ENCODE results near the gene MRPS5.
"Not testable (repeated sequence)": the region's sequence is repeated elsewhere in the genome, so short reads cannot be mapped to it uniquely, and the experiment has no call there.

Gene MRPS5

GRCh38 chr2:95122197-95122551 lies 566 bp upstream of the MRPS5 start:
- DNase-seq (ENCODE audit: insufficient read length) (no peak), FAIRE-seq (no peak)
- TF ChIP-seq POLR2AphosphoS5 (IDR thresholded peaks at IDR 0.05; ENCODE audit: low read depth, low read length) (no peak), TAF1 (IDR thresholded peaks at IDR 0.05; ENCODE audit: borderline replicate concordance, low read depth, low read length) (no peak), POLR2A (IDR thresholded peaks at IDR 0.05; ENCODE audit: low read depth, low read length) (no peak)

GRCh38 chr2:95121093-95121406 lies 558 bp downstream of the MRPS5 start:
- no peak for DNase-seq (ENCODE audit: insufficient read length)
- TF ChIP-seq TAF1 (IDR thresholded peaks at IDR 0.05; ENCODE audit: borderline replicate concordance, low read depth, low read length), result no peak
- TF ChIP-seq POLR2A (IDR thresholded peaks at IDR 0.05; ENCODE audit: low read depth, low read length), result no peak
- FAIRE-seq, result no peak

- DNase-seq (ENCODE audit: insufficient read length) (peak; percentile 38), FAIRE-seq (peak; percentile 92)
- no peak for TF ChIP-seq POLR2AphosphoS5 (IDR thresholded peaks at IDR 0.05; ENCODE audit: low read depth, low read length)
- TF ChIP-seq TAF1 (IDR thresholded peaks at IDR 0.05; ENCODE audit: borderline replicate concordance, low read depth, low read length), result no peak
- TF ChIP-seq POLR2A (IDR thresholded peaks at IDR 0.05; ENCODE audit: low read depth, low read length), result no peak
Observed at GRCh38 chr2:95115418-95115817, 6.2 kb downstream of the MRPS5 start.

GRCh38 chr2:95113464-95113863 lies 8.1 kb downstream of the MRPS5 start:
- FAIRE-seq (no peak), DNase-seq (ENCODE audit: insufficient read length) (no peak)
- TF ChIP-seq TAF1 (IDR thresholded peaks at IDR 0.05; ENCODE audit: borderline replicate concordance, low read depth, low read length) (no peak), POLR2AphosphoS5 (IDR thresholded peaks at IDR 0.05; ENCODE audit: low read depth, low read length) (no peak), POLR2A (IDR thresholded peaks at IDR 0.05; ENCODE audit: low read depth, low read length) (no peak)

- no peak for DNase-seq (ENCODE audit: insufficient read length)
- TF ChIP-seq POLR2A (IDR thresholded peaks at IDR 0.05; ENCODE audit: low read depth, low read length) (no peak), TAF1 (IDR thresholded peaks at IDR 0.05; ENCODE audit: borderline replicate concordance, low read depth, low read length) (no peak), POLR2AphosphoS5 (IDR thresholded peaks at IDR 0.05; ENCODE audit: low read depth, low read length) (no peak)
- no peak for FAIRE-seq
Observed at GRCh38 chr2:95110395-95110794, 11.2 kb downstream of the MRPS5 start.

GRCh38 chr2:95109260-95109659 lies 12.3 kb downstream of the MRPS5 start:
- FAIRE-seq, result peak; percentile 80
- TF ChIP-seq POLR2A (IDR thresholded peaks at IDR 0.05; ENCODE audit: low read depth, low read length) (no peak), POLR2AphosphoS5 (IDR thresholded peaks at IDR 0.05; ENCODE audit: low read depth, low read length) (no peak), TAF1 (IDR thresholded peaks at IDR 0.05; ENCODE audit: borderline replicate concordance, low read depth, low read length) (no peak)
- no peak for DNase-seq (ENCODE audit: insufficient read length)

- no peak for TF ChIP-seq POLR2A (IDR thresholded peaks at IDR 0.05; ENCODE audit: low read depth, low read length)
- TF ChIP-seq POLR2AphosphoS5 (IDR thresholded peaks at IDR 0.05; ENCODE audit: low read depth, low read length), result no peak
- TF ChIP-seq TAF1 (IDR thresholded peaks at IDR 0.05; ENCODE audit: borderline replicate concordance, low read depth, low read length), result no peak
- no peak for DNase-seq (ENCODE audit: insufficient read length)
- no peak for FAIRE-seq
Observed at GRCh38 chr2:95106081-95106480, 15.5 kb downstream of the MRPS5 start.

GRCh38 chr2:95104606-95105005 lies 17.0 kb downstream of the MRPS5 start:
- DNase-seq (ENCODE audit: insufficient read length), result no peak
- TF ChIP-seq TAF1 (IDR thresholded peaks at IDR 0.05; ENCODE audit: borderline replicate concordance, low read depth, low read length) (no peak), POLR2A (IDR thresholded peaks at IDR 0.05; ENCODE audit: low read depth, low read length) (no peak)
- FAIRE-seq, result no peak

- TF ChIP-seq POLR2A (IDR thresholded peaks at IDR 0.05; ENCODE audit: low read depth, low read length) (no peak), POLR2AphosphoS5 (IDR thresholded peaks at IDR 0.05; ENCODE audit: low read depth, low read length) (no peak), TAF1 (IDR thresholded peaks at IDR 0.05; ENCODE audit: borderline replicate concordance, low read depth, low read length) (no peak)
- FAIRE-seq (no peak), DNase-seq (ENCODE audit: insufficient read length) (no peak)
Observed at GRCh38 chr2:95099910-95100309, 21.7 kb downstream of the MRPS5 start.

GRCh38 chr2:95098273-95098672 lies 23.3 kb downstream of the MRPS5 start:
- not testable (repeated sequence) for DNase-seq (ENCODE audit: insufficient read length); FAIRE-seq

GRCh38 chr2:95091885-95092555 lies 29.6 kb downstream of the MRPS5 start:
- no peak for TF ChIP-seq POLR2AphosphoS5 (IDR thresholded peaks at IDR 0.05; ENCODE audit: low read depth, low read length)
- TF ChIP-seq POLR2A (IDR thresholded peaks at IDR 0.05; ENCODE audit: low read depth, low read length), result no peak
- no peak for TF ChIP-seq TAF1 (IDR thresholded peaks at IDR 0.05; ENCODE audit: borderline replicate concordance, low read depth, low read length)
- FAIRE-seq, result no peak
- no peak for DNase-seq (ENCODE audit: insufficient read length)

GRCh38 chr2:95087379-95087778 lies 34.2 kb downstream of the MRPS5 start:
- FAIRE-seq (no peak), DNase-seq (ENCODE audit: insufficient read length) (no peak)
- no peak for TF ChIP-seq POLR2A (IDR thresholded peaks at IDR 0.05; ENCODE audit: low read depth, low read length)
- TF ChIP-seq TAF1 (IDR thresholded peaks at IDR 0.05; ENCODE audit: borderline replicate concordance, low read depth, low read length), result no peak
- TF ChIP-seq POLR2AphosphoS5 (IDR thresholded peaks at IDR 0.05; ENCODE audit: low read depth, low read length), result no peak

GRCh38 chr2:95086017-95086416 lies 35.6 kb downstream of the MRPS5 start:
- FAIRE-seq (no peak), DNase-seq (ENCODE audit: insufficient read length) (no peak)
- TF ChIP-seq TAF1 (IDR thresholded peaks at IDR 0.05; ENCODE audit: borderline replicate concordance, low read depth, low read length), result no peak
- no peak for TF ChIP-seq POLR2A (IDR thresholded peaks at IDR 0.05; ENCODE audit: low read depth, low read length)
- no peak for TF ChIP-seq POLR2AphosphoS5 (IDR thresholded peaks at IDR 0.05; ENCODE audit: low read depth, low read length)
